ENCODE data around the gene PARP2.

- TF ChIP-seq, protein P1, sequence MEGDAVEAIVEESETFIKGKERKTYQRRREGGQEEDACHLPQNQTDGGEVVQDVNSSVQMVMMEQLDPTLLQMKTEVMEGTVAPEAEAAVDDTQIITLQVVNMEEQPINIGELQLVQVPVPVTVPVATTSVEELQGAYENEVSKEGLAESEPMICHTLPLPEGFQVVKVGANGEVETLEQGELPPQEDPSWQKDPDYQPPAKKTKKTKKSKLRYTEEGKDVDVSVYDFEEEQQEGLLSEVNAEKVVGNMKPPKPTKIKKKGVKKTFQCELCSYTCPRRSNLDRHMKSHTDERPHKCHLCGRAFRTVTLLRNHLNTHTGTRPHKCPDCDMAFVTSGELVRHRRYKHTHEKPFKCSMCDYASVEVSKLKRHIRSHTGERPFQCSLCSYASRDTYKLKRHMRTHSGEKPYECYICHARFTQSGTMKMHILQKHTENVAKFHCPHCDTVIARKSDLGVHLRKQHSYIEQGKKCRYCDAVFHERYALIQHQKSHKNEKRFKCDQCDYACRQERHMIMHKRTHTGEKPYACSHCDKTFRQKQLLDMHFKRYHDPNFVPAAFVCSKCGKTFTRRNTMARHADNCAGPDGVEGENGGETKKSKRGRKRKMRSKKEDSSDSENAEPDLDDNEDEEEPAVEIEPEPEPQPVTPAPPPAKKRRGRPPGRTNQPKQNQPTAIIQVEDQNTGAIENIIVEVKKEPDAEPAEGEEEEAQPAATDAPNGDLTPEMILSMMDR (IDR thresholded peaks at IDR 0.05; ENCODE audit: low read length) = no peak
- no peak for TF ChIP-seq EZH2 (IDR thresholded peaks at IDR 0.05; ENCODE audit: borderline replicate concordance, low read length)
These were observed 42.9 kb downstream of the PARP2 start for GRCh38 chr14:20386276-20386855.

Data from OCI-LY1 (cell line).